IPS-18c (cell line): ENCODE data around the gene ZCCHC17.

Experiments
- H3K4me3 ChIP-seq: 2 replicates; pipeline ENCODE4 v1.7.0; 2013; ENCODE audit warnings: low read depth, mild to moderate bottlenecking, low read length, moderate library complexity; ENCODE audit not compliant: insufficient read depth
- H3K9me3 ChIP-seq: one replicate; pipeline ENCODE4 v1.6.1; 2013; ENCODE audit warnings: mild to moderate bottlenecking, low read length, moderate library complexity; ENCODE audit not compliant: control insufficient read depth, insufficient read depth

ZCCHC17 gene

DNA sequence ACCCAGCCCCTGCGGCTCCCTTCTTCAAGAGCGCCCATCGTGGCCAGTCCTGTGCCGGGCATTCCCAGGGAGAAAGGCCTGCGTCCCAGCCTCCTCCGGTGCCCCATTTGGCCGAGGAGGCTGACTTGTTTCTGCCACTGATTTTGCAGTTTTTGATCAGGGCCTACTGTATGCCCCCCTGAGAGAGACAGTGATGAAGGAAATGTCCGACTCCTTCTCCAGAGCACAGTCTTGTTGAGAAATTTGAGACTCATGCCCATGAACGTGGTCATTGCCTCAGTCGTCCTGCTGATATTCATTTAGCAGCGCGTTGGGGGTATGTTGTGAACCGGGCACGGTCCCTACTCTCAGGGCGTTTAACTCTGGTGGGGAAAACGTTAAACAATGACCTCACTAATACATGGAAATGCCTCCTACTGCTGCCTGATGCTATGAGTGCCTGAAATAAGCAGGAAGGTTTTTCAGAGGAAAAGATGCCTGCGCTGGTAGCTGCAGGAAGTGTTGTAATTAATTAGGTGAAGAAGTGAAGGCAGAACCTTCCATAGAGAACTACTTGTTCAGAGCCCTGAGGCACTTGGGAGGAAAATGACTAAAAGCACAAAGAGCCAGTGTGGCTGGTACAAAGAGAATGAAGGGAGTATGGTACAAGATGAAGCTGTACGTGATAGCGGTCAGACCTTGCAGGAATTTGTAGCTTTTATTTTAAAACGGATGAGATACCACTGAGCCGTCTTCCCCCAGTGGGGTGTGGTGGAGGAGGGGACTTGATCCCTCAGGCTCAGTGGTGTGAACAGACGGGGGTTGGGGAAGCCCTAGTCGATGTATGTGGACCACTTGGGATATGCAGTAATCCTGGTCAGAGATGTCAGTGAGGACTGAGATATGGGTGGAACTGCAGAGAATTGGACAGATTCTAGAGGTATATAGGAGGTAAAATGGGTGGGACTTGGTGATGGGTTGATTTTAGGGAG, 730 bp downstream of the ZCCHC17 start:
- peaks cover 2% of the 10 kb centered on the region for H3K9me3 ChIP-seq
- H3K4me3 ChIP-seq: peak overlapping the region; percentile 100

DNA sequence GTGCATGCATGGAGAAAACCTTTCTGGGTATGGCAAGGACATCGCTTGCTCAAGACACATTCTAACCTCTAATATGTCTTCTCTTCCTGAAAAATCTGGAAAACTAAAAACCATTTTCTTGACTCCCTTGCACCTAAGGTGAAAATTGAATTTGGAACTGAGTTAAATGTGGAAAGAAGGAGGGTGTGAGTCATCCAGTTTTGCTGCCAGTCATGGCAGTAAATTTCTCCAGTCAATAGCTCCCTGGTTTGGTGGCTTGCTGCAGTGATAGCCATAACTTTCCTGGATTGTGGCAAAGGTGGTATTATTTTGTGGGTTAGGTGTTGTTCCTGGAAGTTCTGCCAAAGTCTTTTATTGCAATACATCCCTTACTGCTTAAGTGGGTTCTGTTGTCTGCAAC, 2.5 kb downstream of the ZCCHC17 start:
- Histone ChIP-seq H3K9me3 (no peaks in the 10 kb centered on the region), H3K4me3 (no peak overlapping the region)

DNA sequence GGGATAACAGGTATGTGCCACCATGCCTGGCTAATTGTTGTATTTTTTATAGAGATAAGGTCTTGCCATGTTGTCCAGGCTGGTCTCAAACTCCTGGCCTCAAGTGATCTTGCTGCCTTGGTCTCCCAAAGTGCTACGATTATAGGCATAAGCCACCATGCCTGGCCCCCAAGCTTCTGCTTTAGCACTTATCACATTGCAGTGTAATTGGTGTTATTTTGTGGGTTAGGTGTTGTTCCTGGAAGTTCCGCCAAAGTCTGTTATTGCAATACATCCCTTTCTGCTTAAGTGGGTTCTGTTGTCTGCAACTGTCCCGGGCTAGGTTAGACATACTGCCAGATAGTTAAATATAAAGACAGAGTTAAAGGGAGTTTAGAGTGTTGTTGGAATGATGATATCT, 3.4 kb downstream of the ZCCHC17 start:
- Histone ChIP-seq H3K9me3 (no peaks in the 10 kb centered on the region), H3K4me3 (no peak overlapping the region)

DNA sequence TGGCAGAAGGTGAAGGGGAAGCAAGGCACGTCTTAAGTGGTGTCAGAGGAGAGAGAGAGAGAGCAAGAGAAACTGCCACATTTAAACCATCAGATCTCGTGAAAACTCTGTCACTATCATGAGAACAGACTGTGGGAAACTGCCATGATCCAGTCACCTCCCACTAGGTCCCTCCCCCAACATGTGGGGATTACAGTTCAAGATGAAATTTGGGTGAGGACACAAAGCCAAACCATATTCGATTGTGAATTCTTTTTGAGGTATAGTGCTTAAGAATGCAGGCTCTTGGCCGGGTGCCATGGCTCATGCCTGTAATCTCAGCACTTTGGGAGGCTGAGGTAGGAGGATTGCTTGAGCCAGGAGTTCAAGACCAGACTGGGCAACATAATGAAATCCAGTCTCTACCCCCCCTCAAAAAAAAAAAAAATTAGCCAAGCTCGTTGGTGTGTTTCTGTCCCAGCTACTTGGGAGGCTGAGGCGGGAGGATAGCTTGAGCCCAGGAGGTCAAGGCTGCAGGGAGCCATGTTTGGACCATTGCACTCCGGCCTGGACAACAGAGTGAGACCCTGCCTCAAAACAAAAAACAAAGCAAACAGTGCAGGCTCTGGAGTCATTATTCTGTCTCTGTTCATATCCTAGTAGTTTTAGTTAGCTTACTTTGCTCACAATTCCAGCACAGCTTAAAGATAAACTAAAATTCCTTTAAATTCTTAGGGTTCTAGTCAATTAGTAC, 6.0 kb downstream of the ZCCHC17 start:
- no peak overlapping the region for H3K4me3 ChIP-seq

DNA sequence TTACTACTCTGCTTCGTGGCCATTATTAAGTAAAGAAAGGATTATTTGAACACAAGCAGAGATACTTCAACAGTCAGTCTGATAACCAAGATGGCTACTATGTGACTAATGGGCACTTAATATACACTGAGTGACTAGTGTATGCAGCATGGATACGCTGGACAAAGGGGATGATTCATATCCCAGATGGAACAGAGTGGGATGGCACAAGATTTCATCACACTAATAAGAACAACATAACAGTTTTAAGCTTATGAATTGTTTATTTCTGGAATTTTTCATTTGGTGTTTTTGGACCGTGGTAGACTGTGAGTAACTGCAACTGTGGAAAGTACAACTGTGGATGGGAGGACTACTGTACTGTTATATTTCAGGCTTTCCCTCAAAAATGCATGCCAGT, 9.4 kb downstream of the ZCCHC17 start:
- Histone ChIP-seq H3K9me3 (no peaks in the 10 kb centered on the region), H3K4me3 (no peak overlapping the region)

More for the DNA sequence above, 6.0 kb downstream of the ZCCHC17 start:
- H3K9me3 ChIP-seq: no peaks in the 10 kb centered on the region

DNA sequence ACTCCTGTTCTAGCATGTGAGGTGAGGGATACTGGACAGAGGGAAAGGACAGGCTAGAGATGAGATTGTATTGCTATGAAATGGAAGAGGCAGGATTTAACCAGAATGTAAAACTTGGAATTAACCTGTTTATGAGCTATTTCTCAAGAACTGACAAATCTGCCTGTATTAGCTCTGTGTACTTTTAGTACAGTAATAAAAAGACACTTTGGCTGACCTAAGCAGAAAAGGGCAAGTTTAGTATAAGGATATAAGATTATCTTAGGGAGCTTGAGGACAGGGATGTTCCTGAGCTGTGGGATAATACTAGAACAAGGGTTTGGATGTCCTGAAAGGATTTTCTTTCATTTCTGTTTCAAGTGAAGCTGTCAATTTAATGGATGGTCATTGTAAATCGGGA, 11.2 kb downstream of the ZCCHC17 start:
- Histone ChIP-seq H3K9me3 (no peaks in the 10 kb centered on the region), H3K4me3 (no peak overlapping the region)

DNA sequence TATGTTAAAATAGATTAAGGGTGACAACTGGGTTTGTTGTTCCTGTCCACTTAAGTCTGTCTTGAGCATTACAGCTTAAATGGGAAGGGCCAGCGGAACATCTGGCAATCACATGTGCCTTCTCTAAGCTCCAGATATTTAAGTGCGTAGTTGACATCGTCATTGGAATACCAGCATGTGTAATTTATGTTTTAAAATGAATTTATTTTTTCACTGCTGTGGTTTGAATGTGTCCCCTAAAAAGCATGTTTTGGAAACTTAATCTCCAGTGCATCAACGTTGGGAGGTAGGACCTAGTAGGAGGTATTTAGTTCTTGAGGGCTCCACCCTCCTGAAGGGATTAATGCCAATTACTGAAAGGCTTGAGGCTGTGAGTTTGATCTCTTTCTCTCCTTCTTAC, 13.4 kb downstream of the ZCCHC17 start:
- Histone ChIP-seq H3K4me3 (no peak overlapping the region), H3K9me3 (no peaks in the 10 kb centered on the region)

DNA sequence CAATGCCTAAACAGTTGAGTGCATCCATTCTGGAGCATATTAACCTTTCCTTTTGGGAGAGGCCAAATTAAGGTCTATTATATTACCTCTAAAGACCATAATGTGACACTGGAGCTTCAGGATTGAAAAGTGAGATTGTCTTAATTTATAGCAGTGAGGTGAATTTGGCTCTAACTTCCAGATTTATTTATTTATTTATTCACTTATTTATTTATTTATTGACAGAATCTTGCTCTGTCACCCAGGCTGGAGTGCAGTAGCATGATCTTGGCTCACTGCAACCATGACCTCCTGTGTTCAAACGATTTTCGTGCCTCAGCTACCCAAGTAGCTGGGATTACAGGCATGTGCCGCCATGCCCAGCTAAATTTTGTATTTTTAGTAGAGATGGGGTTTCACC, 19.1 kb downstream of the ZCCHC17 start:
- Histone ChIP-seq H3K4me3 (no peak overlapping the region), H3K9me3 (no peaks in the 10 kb centered on the region)

DNA sequence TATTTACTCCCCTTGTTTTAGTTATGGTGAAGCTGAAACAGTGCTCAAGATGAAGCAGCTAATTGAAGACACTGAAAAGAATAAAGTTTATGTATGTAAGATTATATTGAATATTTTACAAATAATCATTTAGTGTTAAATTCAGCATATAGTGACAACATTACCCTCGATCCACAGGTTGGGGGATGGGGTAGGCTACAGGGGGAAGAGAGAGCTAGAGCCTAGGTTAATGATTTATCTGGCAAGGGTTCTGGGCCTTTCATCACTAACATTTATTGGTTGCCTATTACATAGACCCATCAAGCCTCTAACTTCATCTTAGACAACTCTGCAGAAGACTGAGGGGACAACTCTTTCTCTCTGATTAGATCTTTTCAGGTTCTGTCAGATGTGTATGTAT, 21.3 kb downstream of the ZCCHC17 start:
- Histone ChIP-seq H3K4me3 (no peak overlapping the region), H3K9me3 (no peaks in the 10 kb centered on the region)

DNA sequence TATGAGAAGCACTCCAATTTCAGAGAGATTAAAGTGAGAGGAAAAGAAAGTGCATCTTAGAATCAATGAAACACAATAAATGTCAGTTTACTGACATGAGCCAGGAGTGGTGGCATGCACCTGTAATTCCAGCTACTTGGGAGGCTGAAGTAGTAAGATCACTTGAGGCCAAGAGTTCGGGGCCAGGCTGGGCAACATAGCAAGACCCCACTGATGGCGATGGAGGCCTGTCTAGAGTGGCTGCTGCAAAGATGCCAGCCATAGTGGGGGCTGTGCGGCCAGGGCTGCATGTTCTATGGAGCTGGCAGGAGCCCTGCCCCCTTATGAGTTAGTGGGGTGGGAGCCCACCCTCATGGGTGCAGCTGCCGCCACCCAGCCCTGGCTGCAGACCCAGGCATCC, 27.3 kb downstream of the ZCCHC17 start:
- Histone ChIP-seq H3K4me3 (no peak overlapping the region), H3K9me3 (no peaks in the 10 kb centered on the region)

DNA sequence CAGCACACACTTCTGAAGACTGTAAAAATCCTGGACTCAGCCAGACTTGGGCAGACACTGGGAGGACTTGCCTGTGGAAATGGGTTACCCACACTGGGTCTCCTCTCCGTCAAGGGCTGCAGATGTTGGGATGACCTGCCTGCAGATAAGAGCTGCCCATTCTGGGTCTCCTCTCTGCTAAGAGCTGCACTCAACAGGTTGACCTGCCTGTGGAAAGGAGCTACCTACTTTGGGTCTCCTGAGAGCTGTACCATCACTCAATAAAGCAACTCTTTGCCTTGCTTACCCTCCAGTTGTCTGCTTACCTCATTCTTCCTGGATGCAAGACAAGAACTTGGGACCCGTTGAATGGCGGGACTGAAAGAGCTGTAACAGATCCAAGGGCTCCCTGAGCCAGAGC, 28.2 kb downstream of the ZCCHC17 start:
- Histone ChIP-seq H3K4me3 (no peak overlapping the region), H3K9me3 (no peaks in the 10 kb centered on the region)

DNA sequence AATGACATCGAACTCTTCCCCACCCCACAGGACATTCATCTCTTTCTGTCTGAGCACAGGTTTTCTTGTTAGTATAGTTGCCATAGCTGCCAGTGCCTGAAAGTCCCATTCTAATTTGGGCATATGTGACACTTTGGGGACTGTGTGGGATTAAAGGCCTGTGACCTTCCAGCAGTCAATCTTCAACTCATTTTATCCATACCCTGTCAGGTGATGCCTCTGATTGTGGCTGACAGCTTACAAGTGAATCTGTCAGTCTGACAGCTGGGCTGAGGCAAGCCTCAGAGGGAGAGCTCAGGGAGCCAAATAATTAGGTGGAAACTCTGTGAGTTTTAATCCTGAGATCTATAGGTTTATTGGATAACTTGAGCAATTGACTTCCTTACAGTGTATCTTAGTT, 29.6 kb downstream of the ZCCHC17 start:
- H3K4me3 ChIP-seq: no peak overlapping the region
- no peaks in the 10 kb centered on the region for H3K9me3 ChIP-seq

DNA sequence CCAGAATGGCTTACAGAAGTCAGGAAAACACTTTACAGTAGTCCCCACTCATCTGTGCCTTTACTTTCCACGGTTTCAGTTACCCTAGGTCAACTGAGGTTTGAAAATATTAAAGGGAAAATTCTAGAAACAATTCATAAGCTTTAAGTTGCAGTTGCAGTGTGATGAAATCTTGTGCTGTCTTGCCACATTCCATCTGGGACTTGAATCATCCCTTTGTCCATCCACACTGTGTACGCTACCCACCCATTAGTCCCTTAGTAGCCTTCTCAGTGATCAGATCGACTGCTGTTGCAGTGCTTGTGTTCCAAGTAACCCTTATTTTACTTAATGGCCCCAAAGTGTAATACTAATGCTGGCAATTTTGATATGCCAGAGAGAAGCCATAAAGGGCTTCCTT, 30.5 kb downstream of the ZCCHC17 start:
- Histone ChIP-seq H3K9me3 (no peaks in the 10 kb centered on the region), H3K4me3 (no peak overlapping the region)

DNA sequence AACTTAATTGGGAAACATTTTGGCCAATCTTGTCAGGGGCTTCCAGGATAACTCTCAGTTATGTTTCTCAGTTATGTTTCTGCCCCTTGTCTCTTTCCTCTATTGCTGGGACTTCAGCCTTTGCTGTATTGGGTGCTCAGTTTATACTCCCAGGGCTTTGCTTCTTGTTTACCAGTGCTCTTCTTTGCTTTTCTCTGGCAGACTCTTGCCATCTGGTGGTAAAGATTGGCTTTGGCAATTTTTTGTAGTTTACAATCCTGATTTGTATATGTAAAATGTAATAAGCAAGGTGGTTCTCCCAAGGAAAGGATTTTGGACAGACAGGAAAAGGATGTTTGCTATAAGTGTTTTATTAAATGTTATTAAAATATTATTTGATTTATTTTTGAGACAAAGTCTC, 38.2 kb downstream of the ZCCHC17 start:
- Histone ChIP-seq H3K9me3 (no peaks in the 10 kb centered on the region), H3K4me3 (no peak overlapping the region)

DNA sequence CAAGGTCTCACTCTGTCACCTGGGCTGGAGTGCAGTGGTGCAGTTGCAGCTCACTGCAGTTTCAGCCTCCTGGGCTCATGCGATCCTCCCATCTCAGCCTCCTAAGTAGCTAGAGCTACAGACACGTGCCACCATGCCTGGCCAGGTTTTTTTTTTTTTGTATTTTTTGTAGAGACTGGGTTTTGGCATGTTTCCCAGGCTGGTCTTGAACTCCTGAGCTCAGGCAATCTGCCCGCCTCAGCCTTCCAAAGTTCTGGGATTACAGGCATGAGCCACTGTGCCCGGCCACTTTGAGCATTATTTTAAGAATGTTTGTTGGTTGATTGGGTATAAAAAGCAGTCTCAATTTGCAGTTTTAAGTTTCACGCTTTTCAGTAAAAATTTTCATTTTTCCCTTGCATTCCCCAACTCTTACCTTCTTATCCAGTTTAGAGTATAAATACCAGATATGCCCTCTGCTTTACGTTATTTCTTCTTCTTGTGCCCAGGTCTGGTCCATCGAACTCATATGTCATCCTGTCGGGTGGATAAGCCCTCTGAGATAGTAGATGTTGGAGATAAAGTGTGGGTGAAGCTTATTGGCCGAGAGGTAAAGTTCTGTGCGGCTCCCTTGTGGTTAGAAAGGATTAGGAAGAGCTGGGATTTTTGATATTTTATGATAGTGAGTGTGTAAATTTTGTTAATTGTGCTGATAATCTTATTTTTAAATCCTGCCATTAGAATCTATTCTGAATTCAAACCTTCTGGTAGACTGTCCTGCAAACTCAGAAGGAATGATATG, 40.0 kb downstream of the ZCCHC17 start:
- no peaks in the 10 kb centered on the region for H3K9me3 ChIP-seq
- H3K4me3 ChIP-seq: no peak overlapping the region

DNA sequence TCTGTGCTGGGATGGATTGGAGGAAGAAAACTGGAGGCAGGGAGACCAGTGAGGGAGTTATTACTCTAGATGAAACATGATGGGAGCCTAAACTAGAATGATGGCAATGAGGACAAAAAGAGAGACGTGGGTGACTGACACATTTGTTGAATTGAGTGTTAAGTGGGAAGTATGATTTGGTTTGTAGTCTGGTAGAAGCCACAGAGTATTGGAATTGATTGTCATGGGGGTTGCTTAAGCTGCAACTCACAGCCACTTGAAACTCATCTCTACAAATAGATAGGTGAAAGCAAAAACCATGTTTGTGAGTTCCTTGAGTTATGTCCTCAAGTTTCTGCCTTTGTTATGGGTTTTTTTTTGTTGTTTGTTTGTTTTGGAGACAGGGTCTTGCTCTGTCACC, 47.7 kb downstream of the ZCCHC17 start:
- no peaks in the 10 kb centered on the region for H3K9me3 ChIP-seq
- no peak overlapping the region for H3K4me3 ChIP-seq

DNA sequence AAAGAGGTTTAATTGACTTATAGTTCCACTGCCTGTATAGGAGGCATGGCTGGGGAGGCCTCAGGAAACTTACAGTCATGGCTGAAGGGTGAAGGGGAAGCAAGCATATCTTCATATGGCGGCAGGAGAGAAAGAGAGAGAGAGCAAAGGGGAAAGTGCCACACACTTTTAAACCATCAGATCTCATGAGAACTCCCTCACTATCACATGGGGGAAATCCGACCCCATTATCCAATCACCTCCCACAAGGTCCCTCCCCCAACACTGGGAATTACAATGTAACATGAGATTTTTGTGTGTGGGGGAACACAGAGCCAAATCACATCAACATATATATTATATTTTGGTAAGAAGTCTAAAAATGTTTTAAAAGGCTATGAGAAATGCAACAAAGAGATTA, 48.8 kb downstream of the ZCCHC17 start:
- H3K9me3 ChIP-seq: no peaks in the 10 kb centered on the region
- H3K4me3 ChIP-seq: no peak overlapping the region

DNA sequence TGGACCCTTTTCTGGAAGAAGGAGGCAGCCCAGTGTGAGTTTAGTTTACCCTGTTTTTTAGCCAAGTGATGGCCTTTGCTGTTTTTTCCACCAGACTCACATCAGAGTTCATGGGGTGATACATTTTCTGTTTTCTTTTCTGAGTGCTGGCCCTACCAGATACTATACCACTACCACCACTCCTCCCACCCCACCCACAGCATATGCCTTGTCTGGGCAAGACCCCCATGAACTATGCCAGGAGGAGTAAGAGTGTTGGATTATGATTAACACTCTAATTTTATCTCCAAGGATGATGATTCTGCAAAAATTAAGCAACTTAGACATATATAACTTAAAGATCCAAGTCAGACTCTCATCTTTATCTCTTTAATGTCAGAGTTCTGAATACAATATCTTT, 50.0 kb downstream of the ZCCHC17 start:
- H3K9me3 ChIP-seq: no peaks in the 10 kb centered on the region
- no peak overlapping the region for H3K4me3 ChIP-seq
